Fibroblast of lung (primary cell): ENCODE data around the gene RNF31. TPM values are rescaled to one million over a fixed set of nuclear protein-coding genes. Genes with fewer than 3 reads are reported as not detected.
A peak's percentile ranks its signal among the peaks of the same experiment; 100 is the strongest.

Experiments
- DNase-seq, 2 donors: peaks; one replicate each; pipeline versions ENCODE4 v3.0.0 to v3.0.0-alpha.2; 2010; ENCODE audit warnings: low read depth in 2 of 2
- H2AFZ ChIP-seq: 2 replicates; pipeline ENCODE4 v1.5.1; 2012; ENCODE audit warnings: low read length, control low read depth, inconsistent platforms
- H3K27ac ChIP-seq: 2 replicates; pipeline ENCODE4 v1.5.1; 2011; ENCODE audit warnings: low read length, control low read depth; ENCODE audit not compliant: insufficient read depth
- H3K27me3 ChIP-seq: 2 replicates; pipeline ENCODE4 v1.5.1; 2011; ENCODE audit warnings: mild to moderate bottlenecking, low read length; ENCODE audit not compliant: control insufficient read depth, insufficient read depth
- H3K36me3 ChIP-seq: 2 replicates; pipeline ENCODE4 v1.5.1; 2011; ENCODE audit warnings: low read length; ENCODE audit not compliant: control insufficient read depth, insufficient read depth
- H3K4me1 ChIP-seq: 2 replicates; pipeline ENCODE4 v1.5.1; 2011; ENCODE audit warnings: low read length; ENCODE audit not compliant: control insufficient read depth, insufficient read depth; ENCODE audit errors: extremely low read depth
- H3K4me2 ChIP-seq: 2 replicates; pipeline ENCODE4 v1.5.1; 2011; ENCODE audit warnings: low read length, control low read depth; ENCODE audit not compliant: insufficient read depth; ENCODE audit errors: extremely low read depth
- H3K4me3 ChIP-seq, 4 experiments: fragments of 200-600 bp in 1 of 4; sonication (generic) in 1 of 4; replicated peaks in 1 of 4; 2 replicates each; pipeline ENCODE4 v1.5.1; 2011 to 2016; ENCODE audit warnings: low read length in 4 of 4, low read depth in 3 of 4, mild to moderate bottlenecking in 3 of 4, control low read depth in 2 of 4, inconsistent platforms in 1 of 4, mixed read lengths in 1 of 4; ENCODE audit not compliant: insufficient read depth in 1 of 4; ENCODE audit errors: control extremely low read depth in 1 of 4
- H3K79me2 ChIP-seq: 2 replicates; pipeline ENCODE4 v1.5.1; 2012; ENCODE audit warnings: mild to moderate bottlenecking, low read length, inconsistent platforms; ENCODE audit not compliant: control insufficient read depth, insufficient read depth
- H3K9ac ChIP-seq: 2 replicates; pipeline ENCODE4 v1.5.1; 2011; ENCODE audit warnings: mild to moderate bottlenecking, low read length, control low read depth; ENCODE audit not compliant: insufficient read depth
- H3K9me3 ChIP-seq: 2 replicates; pipeline ENCODE4 v1.5.1; 2012; ENCODE audit warnings: low read depth, low read length; ENCODE audit not compliant: control insufficient read depth, insufficient read depth
- H4K20me1 ChIP-seq: 2 replicates; pipeline ENCODE4 v1.5.1; 2011; ENCODE audit warnings: low read length; ENCODE audit not compliant: control insufficient read depth, insufficient read depth; ENCODE audit errors: extremely low read depth
- CTCF ChIP-seq, 2 donors: IDR thresholded peaks in 1 of 2; conservative IDR thresholded peaks in 1 of 2; 1 replicate in 1 of 2; 2 replicates in 1 of 2; pipeline ENCODE4 v1.5.1; 2011 to 2012; ENCODE audit warnings: low read length in 2 of 2, control low read depth in 1 of 2, inconsistent platforms in 1 of 2, low read depth in 1 of 2, mild to moderate bottlenecking in 1 of 2
- EZH2 ChIP-seq: IDR thresholded peaks from 2 replicates; pipeline ENCODE4 v1.5.1; 2012; ENCODE audit warnings: low read length, control low read depth, mild to moderate bottlenecking; ENCODE audit errors: missing control alignments
- polyA plus RNA-seq, 2 donors: library from polyadenylated mRNA; depleted of rRNA in 1 of 2; stranded (reverse) in 1 of 2; unstranded in 1 of 2; fragments of >200 nt; gene quantifications; 2 replicates each; pipeline ENCODE4 v1.2.1, GENCODE V29; 2011 to 2012; ENCODE audit warnings: missing spikeins in 1 of 2
- total RNA-seq: library from RNA; depleted of rRNA; stranded (reverse); fragments of >200 nt; gene quantifications from 2 replicates; pipeline ENCODE4 v1.2.1, GENCODE V29; 2014

RNF31 gene
- total and polyA plus RNA-seq, 2 donors (not counting 1 experiment from before 2014, with no cell fraction given) = 9.2 to 25.4 TPM

- H3K27ac ChIP-seq = peak overlapping the region; percentile 70
- TF ChIP-seq EZH2 (no peak), CTCF (conservative IDR thresholded peaks at IDR 0.05 in 1 of 2, IDR thresholded peaks at IDR 0.05 in 1 of 2; ENCODE audit: low read depth in 1 of 2, low read length in 2 of 2) (no peak)
- H3K4me2 ChIP-seq = peak overlapping the region; percentile 87
- peak overlapping the region; percentile 76 for H3K9ac ChIP-seq
- peaks cover 32% of the 10 kb centered on the region for H3K79me2 ChIP-seq
- H3K4me1 ChIP-seq = peaks cover 8% of the 10 kb centered on the region
- H3K36me3 ChIP-seq = peaks cover 23% of the 10 kb centered on the region
- no peaks in the 10 kb centered on the region for H4K20me1 ChIP-seq
- H3K27me3 ChIP-seq = no peaks in the 10 kb centered on the region
- H3K4me3 ChIP-seq = peak overlapping the region; percentile 86 to 98 (median 88)
- H2AFZ ChIP-seq = peak overlapping the region; percentile 48
- H3K9me3 ChIP-seq = no peaks in the 10 kb centered on the region
- no peak for DNase-seq
These were observed 597 bp downstream of the RNF31 start for GRCh38 chr14:24147761-24148428.

GRCh38 chr14:24149302-24149969 lies 2.1 kb downstream of the RNF31 start:
- Histone ChIP-seq H3K4me2 (no peak overlapping the region), H3K27me3 (no peaks in the 10 kb centered on the region), H2AFZ (no peak overlapping the region), H3K36me3 (peaks cover 20% of the 10 kb centered on the region), H3K9me3 (no peaks in the 10 kb centered on the region), H4K20me1 (no peaks in the 10 kb centered on the region), H3K4me1 (peaks cover 5% of the 10 kb centered on the region), H3K4me3 (no peak overlapping the region), H3K79me2 (peaks cover 30% of the 10 kb centered on the region), H3K9ac (no peak overlapping the region), H3K27ac (no peak overlapping the region)
- TF ChIP-seq CTCF (conservative IDR thresholded peaks at IDR 0.05 in 1 of 2, IDR thresholded peaks at IDR 0.05 in 1 of 2; ENCODE audit: low read depth in 1 of 2, low read length in 2 of 2) = no peak
- no peak for TF ChIP-seq EZH2
- no peak for DNase-seq

- no peak for TF ChIP-seq EZH2
- no peak for TF ChIP-seq CTCF (conservative IDR thresholded peaks at IDR 0.05 in 1 of 2, IDR thresholded peaks at IDR 0.05 in 1 of 2; ENCODE audit: low read depth in 1 of 2, low read length in 2 of 2)
- Histone ChIP-seq H3K4me2 (no peak overlapping the region), H3K4me3 (no peak overlapping the region), H3K27me3 (no peaks in the 10 kb centered on the region), H3K79me2 (peaks cover 26% of the 10 kb centered on the region), H3K36me3 (peaks cover 20% of the 10 kb centered on the region), H3K9ac (no peak overlapping the region), H4K20me1 (no peaks in the 10 kb centered on the region), H3K4me1 (peaks cover 5% of the 10 kb centered on the region), H2AFZ (no peak overlapping the region), H3K9me3 (no peaks in the 10 kb centered on the region), H3K27ac (no peak overlapping the region)
- DNase-seq = no peak
These were observed 2.8 kb downstream of the RNF31 start for GRCh38 chr14:24150061-24150460.
